Measurements from ENCODE around the gene PDE6B. TPM values are rescaled to one million over a fixed set of nuclear protein-coding genes. Genes with fewer than 3 reads are reported as not detected.
A peak's percentile ranks its signal among the peaks of the same experiment; 100 is the strongest.

PDE6B gene
- total RNA-seq, 1 donor from 2014 or later, result 4.1 TPM

DNA sequence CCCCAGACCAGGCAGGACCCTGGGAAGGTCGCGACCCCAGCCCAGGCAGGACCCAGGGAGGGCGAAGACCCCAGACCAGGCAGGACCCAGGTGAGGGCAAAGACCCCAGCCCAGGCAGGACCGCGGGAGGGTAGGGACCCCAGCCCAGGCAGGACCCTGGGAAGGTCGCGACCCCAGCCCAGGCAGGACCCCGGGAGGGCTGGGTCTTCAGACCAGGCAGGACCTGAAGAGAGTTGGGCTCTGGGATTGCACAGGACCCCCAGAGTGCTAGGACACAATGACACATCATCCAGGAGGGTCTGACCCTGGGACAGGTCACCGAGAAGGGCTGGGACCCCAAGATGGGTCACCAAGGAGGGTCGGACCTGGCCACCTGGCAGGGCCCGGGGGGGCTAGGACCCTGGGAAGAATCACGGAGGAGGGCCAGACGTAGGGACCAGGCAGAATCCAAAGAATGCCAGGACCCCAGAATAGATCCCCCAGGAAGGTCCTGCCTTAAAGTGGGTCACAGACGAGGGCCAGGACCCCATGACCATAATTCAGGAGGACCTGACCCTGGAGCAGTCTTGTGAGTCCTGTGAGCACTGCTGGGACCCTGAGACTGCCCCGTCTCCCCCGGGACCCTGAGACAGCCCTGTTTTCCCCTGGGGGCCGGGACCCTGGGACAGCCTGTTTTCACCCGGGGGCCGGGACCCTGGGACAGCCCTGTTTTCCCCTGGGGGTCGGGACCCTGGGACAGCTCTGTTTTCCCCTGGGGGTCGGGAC, 81.6 kb downstream of the PDE6B start:
- no peak overlapping the region for H3K4me3 Mint-ChIP-seq
- peaks cover 2% of the 10 kb centered on the region for H3K9me3 Mint-ChIP-seq
- DNase-seq (ENCODE audit: low read depth, low spot score), result no peak
- H3K27ac Mint-ChIP-seq (ENCODE audit: unreplicated experiment), result no peak overlapping the region
- H3K4me1 Mint-ChIP-seq, result peaks cover 26% of the 10 kb centered on the region
- peaks cover 22% of the 10 kb centered on the region for H3K36me3 Mint-ChIP-seq (ENCODE audit: low read depth)
- no peaks in the 10 kb centered on the region for H3K27me3 Mint-ChIP-seq (ENCODE audit: low read depth)
- TF ChIP-seq, protein P1, sequence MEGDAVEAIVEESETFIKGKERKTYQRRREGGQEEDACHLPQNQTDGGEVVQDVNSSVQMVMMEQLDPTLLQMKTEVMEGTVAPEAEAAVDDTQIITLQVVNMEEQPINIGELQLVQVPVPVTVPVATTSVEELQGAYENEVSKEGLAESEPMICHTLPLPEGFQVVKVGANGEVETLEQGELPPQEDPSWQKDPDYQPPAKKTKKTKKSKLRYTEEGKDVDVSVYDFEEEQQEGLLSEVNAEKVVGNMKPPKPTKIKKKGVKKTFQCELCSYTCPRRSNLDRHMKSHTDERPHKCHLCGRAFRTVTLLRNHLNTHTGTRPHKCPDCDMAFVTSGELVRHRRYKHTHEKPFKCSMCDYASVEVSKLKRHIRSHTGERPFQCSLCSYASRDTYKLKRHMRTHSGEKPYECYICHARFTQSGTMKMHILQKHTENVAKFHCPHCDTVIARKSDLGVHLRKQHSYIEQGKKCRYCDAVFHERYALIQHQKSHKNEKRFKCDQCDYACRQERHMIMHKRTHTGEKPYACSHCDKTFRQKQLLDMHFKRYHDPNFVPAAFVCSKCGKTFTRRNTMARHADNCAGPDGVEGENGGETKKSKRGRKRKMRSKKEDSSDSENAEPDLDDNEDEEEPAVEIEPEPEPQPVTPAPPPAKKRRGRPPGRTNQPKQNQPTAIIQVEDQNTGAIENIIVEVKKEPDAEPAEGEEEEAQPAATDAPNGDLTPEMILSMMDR (conservative IDR thresholded peaks at IDR 0.05), result no peak

DNA sequence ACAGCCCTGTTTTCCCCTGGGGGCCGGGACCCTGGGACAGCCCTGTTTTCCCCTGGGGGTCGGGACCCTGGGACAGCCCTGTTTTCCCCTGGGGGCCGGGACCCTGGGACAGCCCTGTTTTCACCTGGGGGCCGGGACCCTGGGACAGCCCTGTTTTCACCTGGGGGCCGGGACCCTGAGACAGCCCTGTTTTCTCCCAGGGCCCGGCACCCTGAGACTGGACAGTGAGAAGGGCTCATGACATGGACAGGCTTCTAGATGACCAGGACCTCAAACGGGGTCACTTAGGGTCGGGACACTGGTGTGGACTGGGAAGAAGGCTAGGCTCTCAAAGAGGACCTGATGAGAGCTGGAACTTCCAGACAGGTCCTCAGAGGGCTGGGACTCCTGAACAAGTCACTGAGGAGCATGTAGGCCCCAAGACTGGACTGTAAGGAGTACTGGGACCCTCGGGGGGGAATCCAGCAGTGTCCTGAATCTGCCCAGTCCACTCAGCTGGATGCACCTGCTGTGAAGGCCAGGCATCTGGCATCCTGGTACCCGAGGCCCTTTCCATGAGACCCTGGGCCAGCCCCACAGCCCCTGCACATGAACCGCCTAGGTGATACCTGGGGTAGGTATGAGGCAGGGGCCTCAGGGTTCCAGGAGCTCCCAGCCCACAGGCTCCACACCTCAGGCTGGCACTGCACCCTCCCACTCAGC, 82.7 kb downstream of the PDE6B start:
- no peak overlapping the region for H3K4me3 Mint-ChIP-seq
- TF ChIP-seq, protein P1 (conservative IDR thresholded peaks at IDR 0.05), result no peak
- H3K4me1 Mint-ChIP-seq, result peaks cover 26% of the 10 kb centered on the region

DNA sequence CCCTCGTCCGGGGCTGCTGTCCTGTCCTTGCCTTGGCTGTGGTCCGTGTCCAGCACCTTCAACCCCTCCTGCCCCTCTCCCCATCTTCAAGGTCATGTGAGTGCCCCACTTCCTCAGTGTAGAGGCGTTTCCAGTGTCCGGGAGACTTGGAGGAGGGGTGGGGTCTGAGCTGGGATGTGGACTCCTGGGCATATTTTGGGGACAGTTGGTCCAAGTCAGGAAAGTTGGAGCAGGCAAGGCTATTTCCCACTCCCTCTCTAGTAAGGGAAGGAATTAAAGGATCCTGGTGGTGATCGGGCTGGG, 83.2 kb downstream of the PDE6B start:
- no peak overlapping the region for H3K27ac Mint-ChIP-seq (ENCODE audit: unreplicated experiment)
- TF ChIP-seq, protein P1 (conservative IDR thresholded peaks at IDR 0.05), result no peak
- no peaks in the 10 kb centered on the region for H3K27me3 Mint-ChIP-seq (ENCODE audit: low read depth)
- peaks cover 26% of the 10 kb centered on the region for H3K4me1 Mint-ChIP-seq
- H3K4me3 Mint-ChIP-seq, result peak overlapping the region; percentile 86
- no peak for DNase-seq (ENCODE audit: low read depth, low spot score)
- peaks cover 2% of the 10 kb centered on the region for H3K9me3 Mint-ChIP-seq
- peaks cover 22% of the 10 kb centered on the region for H3K36me3 Mint-ChIP-seq (ENCODE audit: low read depth)

More for the DNA sequence above, 82.7 kb downstream of the PDE6B start:
- no peak for DNase-seq (ENCODE audit: low read depth, low spot score)
- Mint-ChIP-seq H3K27ac (ENCODE audit: unreplicated experiment) (no peak overlapping the region), H3K9me3 (peaks cover 2% of the 10 kb centered on the region), H3K27me3 (ENCODE audit: low read depth) (no peaks in the 10 kb centered on the region), H3K36me3 (ENCODE audit: low read depth) (peaks cover 22% of the 10 kb centered on the region)

GRCh38 chr4:709348-709747, 84.0 kb downstream of the PDE6B start:
- peaks cover 26% of the 10 kb centered on the region for H3K4me1 Mint-ChIP-seq
- H3K9me3 Mint-ChIP-seq, result peaks cover 2% of the 10 kb centered on the region
- H3K4me3 Mint-ChIP-seq, result peak overlapping the region; percentile 78
- no peaks in the 10 kb centered on the region for H3K27me3 Mint-ChIP-seq (ENCODE audit: low read depth)
- H3K27ac Mint-ChIP-seq (ENCODE audit: unreplicated experiment), result no peak overlapping the region
- no peak for DNase-seq (ENCODE audit: low read depth, low spot score)
- TF ChIP-seq, protein P1 (conservative IDR thresholded peaks at IDR 0.05), result no peak
- H3K36me3 Mint-ChIP-seq (ENCODE audit: low read depth), result peaks cover 22% of the 10 kb centered on the region

DNA sequence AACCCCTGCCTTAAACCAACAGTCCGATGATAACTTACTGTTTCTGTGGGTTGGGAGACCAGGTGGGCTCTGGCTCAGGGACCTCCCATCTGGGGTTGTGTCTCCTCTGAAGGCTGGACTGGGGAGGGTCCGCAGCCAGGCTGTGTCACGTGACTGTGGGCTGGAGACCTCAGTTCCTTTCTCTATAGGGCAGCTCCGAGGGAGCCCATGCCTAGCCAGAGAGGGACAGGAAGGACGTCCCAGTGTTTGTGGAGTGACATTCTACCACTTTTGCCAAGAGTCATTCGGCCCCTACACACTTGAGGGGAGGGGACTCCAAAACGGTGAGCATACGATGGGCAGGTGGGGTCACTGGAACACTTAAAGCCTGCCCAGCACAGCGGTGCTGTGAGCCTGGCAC, 84.7 kb downstream of the PDE6B start:
- DNase-seq (ENCODE audit: low read depth, low spot score), result no peak
- Mint-ChIP-seq H3K4me1 (peaks cover 26% of the 10 kb centered on the region), H3K27me3 (ENCODE audit: low read depth) (no peaks in the 10 kb centered on the region), H3K27ac (ENCODE audit: unreplicated experiment) (no peak overlapping the region), H3K9me3 (peaks cover 2% of the 10 kb centered on the region), H3K36me3 (ENCODE audit: low read depth) (peaks cover 24% of the 10 kb centered on the region), H3K4me3 (peak overlapping the region; percentile 78)
- TF ChIP-seq, protein P1 (conservative IDR thresholded peaks at IDR 0.05), result no peak
